GM13977 (cell line): ENCODE data around the gene ERC1.

Source experiments
- DNase-seq: peaks from one replicate; pipeline ENCODE4 v3.0.0; 2012; ENCODE audit warnings: low spot score
- CTCF ChIP-seq: IDR thresholded peaks from 2 replicates; pipeline ENCODE4 v1.5.1; 2012; ENCODE audit warnings: mild to moderate bottlenecking, control low read depth; ENCODE audit not compliant: insufficient read depth; ENCODE audit errors: extremely low read depth, missing control alignments
- in situ Hi-C: fragments of 300-500 bp; cut with MboI; formaldehyde crosslinking; loops from one replicate; pipeline ENCODE4 v1.12.0; 2022; ENCODE audit warnings: low sequenced_read_pairs, low pct_unique_long_range_greater_than_20kb, mixed read lengths, inconsistent platforms; ENCODE audit not compliant: unreplicated experiment

The ERC1 gene

GRCh38 chr12:1077036-1077803, 86.2 kb downstream of the ERC1 start:
- DNase-seq = no peak
- no peak for TF ChIP-seq CTCF
- in situ Hi-C loops = loop anchor here (25.0 kb wide), 1 partner anchor 265 kb away; no protein-coding TSS in a partner anchor

DNA sequence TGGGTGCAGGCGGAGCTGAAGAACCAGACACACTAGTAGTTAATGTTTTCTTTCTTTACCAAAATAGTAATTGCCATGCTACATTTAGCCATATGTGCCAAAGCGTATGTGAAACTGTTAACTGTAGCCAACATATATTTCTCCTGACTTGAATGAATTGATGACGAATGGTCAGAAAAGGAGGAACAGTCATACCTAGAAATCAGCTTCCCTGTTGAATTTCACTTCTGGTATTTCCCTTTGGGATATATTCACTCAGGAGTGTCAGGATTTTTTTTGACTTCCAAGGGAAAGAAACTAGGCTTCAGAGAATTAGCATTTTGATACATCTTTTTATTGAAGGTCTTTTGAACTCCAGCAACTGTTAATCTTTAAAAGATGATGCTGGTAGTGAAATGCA, 87.0 kb downstream of the ERC1 start:
- no peak for TF ChIP-seq CTCF
- in situ Hi-C loops = loop anchor here (25.0 kb wide), 1 partner anchor 266 kb away; no protein-coding TSS in a partner anchor
- no peak for DNase-seq

DNA sequence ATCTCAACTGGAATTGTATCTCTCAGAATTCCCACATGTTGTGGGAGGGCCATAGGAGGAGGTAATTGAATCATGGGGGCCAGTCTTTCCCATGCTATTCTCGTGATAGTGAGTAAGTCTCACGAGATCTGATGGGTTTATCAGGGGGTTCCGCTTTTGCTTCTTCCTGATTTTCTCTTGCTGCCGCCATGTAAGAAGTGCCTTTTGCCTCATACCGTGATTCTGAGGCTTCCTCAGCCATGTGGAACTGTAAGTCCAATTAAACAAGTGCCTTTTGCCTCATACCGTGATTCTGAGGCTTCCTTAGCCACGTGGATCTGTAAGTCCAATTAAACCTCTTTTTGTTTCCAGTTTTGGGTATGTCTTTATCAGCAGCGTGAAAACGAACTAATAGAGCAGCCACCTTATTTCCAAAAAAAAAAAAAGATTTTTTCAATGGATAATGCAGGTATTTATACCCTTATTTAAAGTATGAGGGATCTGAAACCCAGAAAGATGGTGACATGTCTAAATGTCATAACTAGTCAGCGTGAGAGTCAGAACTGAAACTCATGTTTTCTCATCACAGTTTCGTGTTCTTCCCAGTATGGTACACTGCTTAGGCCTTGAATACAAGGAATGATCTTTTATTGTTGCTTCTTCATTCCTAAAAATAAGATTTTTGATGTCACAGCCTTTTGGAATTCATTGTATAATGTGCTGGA, 89.6 kb downstream of the ERC1 start:
- no peak for TF ChIP-seq CTCF
- in situ Hi-C loops = loop anchor here (25.0 kb wide), 1 partner anchor 268 kb away; no protein-coding TSS in a partner anchor
- no peak for DNase-seq

GRCh38 chr12:1083151-1083888, 92.3 kb downstream of the ERC1 start:
- in situ Hi-C loops = loop anchor here (25.0 kb wide), 1 partner anchor 271 kb away; no protein-coding TSS in a partner anchor
- no peak for TF ChIP-seq CTCF
- DNase-seq = no peak

- TF ChIP-seq CTCF = no peak
- in situ Hi-C loops = loop anchor here (25.0 kb wide), 1 partner anchor 272 kb away; no protein-coding TSS in a partner anchor
- DNase-seq = no peak
Observed at GRCh38 chr12:1083889-1084262, 92.9 kb downstream of the ERC1 start.

- no peak for DNase-seq
- TF ChIP-seq CTCF = no peak
- in situ Hi-C loops = loop anchor here (25.0 kb wide), 1 partner anchor 279 kb away; no protein-coding TSS in a partner anchor
Observed at GRCh38 chr12:1091350-1091749, 100.3 kb downstream of the ERC1 start.
